Measurements from ENCODE around the gene RUNDC3A.

RUNDC3A gene

GRCh38 chr17:44351961-44352827, 43.8 kb downstream of the RUNDC3A start:
- TF ChIP-seq GLIS2 (tag by site-specific recombination; IDR thresholded peaks at IDR 0.05): peak; percentile 39; the same call in 1 of the 2 replicates
- TF ChIP-seq ZNF202 (tag by site-specific recombination; IDR thresholded peaks at IDR 0.05; ENCODE audit: borderline replicate concordance): no peak
- TF ChIP-seq ZNF600 (tag by site-specific recombination; IDR thresholded peaks at IDR 0.05): peak; percentile 85
- peak; percentile 31; the same call in 1 of the 2 replicates for TF ChIP-seq HIC1 (tag by site-specific recombination; IDR thresholded peaks at IDR 0.05)
- POLR2A ChIA-PET: interaction anchor here (0.5 kb wide), 1 partner anchor 433 kb away, joined by 5 read pairs; no protein-coding TSS in a partner anchor
- no peaks in the 10 kb centered on the region for H3K4me1 ChIP-seq (ENCODE audit: control insufficient read depth, insufficient read depth, low read length)
- H3K27ac ChIP-seq (ENCODE audit: extremely low read depth, low read depth, low read length): no peak overlapping the region
- H3K36me3 ChIP-seq (ENCODE audit: control insufficient read depth in 2 of 2, insufficient read depth in 1 of 2, low read length in 2 of 2): peaks cover 0 to 56% of the 10 kb centered on the region in 2 experiments; a peak in 2 of 3 replicates
- H3K4me3 ChIP-seq (ENCODE audit: low read depth, low read length): no peak overlapping the region
- CTCF ChIA-PET: interaction anchor here (0.7 to 3.0 kb wide), 8 partner anchors 8 to 170 kb away, joined by 3 to 21 read pairs (median 10); partner anchors contain the start of gene FAM171A2
- no peaks in the 10 kb centered on the region for H3K9me3 ChIP-seq (ENCODE audit: control insufficient read depth, insufficient read depth, low read depth, low read length)

- H3K36me3 ChIP-seq (ENCODE audit: control insufficient read depth in 2 of 2, insufficient read depth in 1 of 2, low read length in 2 of 2): peaks cover 0 to 59% of the 10 kb centered on the region in 2 experiments; a peak in 2 of 3 replicates
- ChIA-PET POLR2A (interaction anchor here (0.5 to 0.6 kb wide), 2 partner anchors 34 to 434 kb away, joined by 4 to 5 read pairs; no protein-coding TSS in a partner anchor), CTCF (interaction anchor here (0.6 to 2.6 kb wide), 4 partner anchors 10 to 150 kb away, joined by 3 to 17 read pairs (median 4); partner anchors contain the start of gene FAM171A2)
- no peak overlapping the region for H3K4me3 ChIP-seq (ENCODE audit: low read depth, low read length)
- H3K27ac ChIP-seq (ENCODE audit: extremely low read depth, low read depth, low read length): no peak overlapping the region
- no peaks in the 10 kb centered on the region for H3K4me1 ChIP-seq (ENCODE audit: control insufficient read depth, insufficient read depth, low read length)
- no peaks in the 10 kb centered on the region for H3K9me3 ChIP-seq (ENCODE audit: control insufficient read depth, insufficient read depth, low read depth, low read length)
- TF ChIP-seq ZNF692 (tag by site-specific recombination; IDR thresholded peaks at IDR 0.05) (no peak), ZNF488 (tag by site-specific recombination; IDR thresholded peaks at IDR 0.05) (no peak), ZNF19 (tag by site-specific recombination; IDR thresholded peaks at IDR 0.05; ENCODE audit: low read depth) (no peak), ZNF664 (tag by site-specific recombination; IDR thresholded peaks at IDR 0.05) (no peak), EGR2 (tag by site-specific recombination; IDR thresholded peaks at IDR 0.05; ENCODE audit: low read depth) (no peak), GLIS2 (tag by site-specific recombination; IDR thresholded peaks at IDR 0.05) (0 out of 2 replicates have a peak, but pooled peaks have one; percentile 16), OSR2 (tag by site-specific recombination; IDR thresholded peaks at IDR 0.05) (no peak), KLF10 (tag by site-specific recombination; IDR thresholded peaks at IDR 0.05) (no peak), PATZ1 (tag by site-specific recombination; IDR thresholded peaks at IDR 0.05) (peak; percentile 50; the same call in 1 of the 2 replicates), ZNF341 (tag by site-specific recombination; IDR thresholded peaks at IDR 0.05; ENCODE audit: low read depth) (peak; percentile 16; the same call in 1 of the 2 replicates), PRDM2 (tag by site-specific recombination; IDR thresholded peaks at IDR 0.05; ENCODE audit: borderline replicate concordance) (no peak), ZBTB21 (tag by site-specific recombination; IDR thresholded peaks at IDR 0.05) (no peak)
Measured at GRCh38 chr17:44352828-44353671, 44.6 kb downstream of the RUNDC3A start.
